H9 (cell line): ENCODE data around the gene CAMK2B. TPM values are rescaled to one million over a fixed set of nuclear protein-coding genes. Genes with fewer than 3 reads are reported as not detected.

ENCODE experiments used
- DNase-seq: peaks from one replicate; pipeline ENCODE4 v3.0.0-alpha.2; 2017
- H2AFZ ChIP-seq: one replicate; pipeline ENCODE4 v1.6.1; 2013; ENCODE audit warnings: mild to moderate bottlenecking, low read length, control low read depth, moderate library complexity
- H2AK5ac ChIP-seq: 2 replicates; pipeline ENCODE4 v1.6.1; 2013; ENCODE audit warnings: low read length, control low read depth, mixed read lengths; ENCODE audit not compliant: insufficient read length
- H2BK120ac ChIP-seq: one replicate; pipeline ENCODE4 v1.6.1; 2013; ENCODE audit warnings: low read depth, mild to moderate bottlenecking, low read length, control low read depth, inconsistent platforms; ENCODE audit not compliant: poor library complexity, severe bottlenecking
- H2BK12ac ChIP-seq: 2 replicates; pipeline ENCODE4 v1.6.1; 2013; ENCODE audit warnings: low read length, control low read depth, mixed read lengths, low read depth; ENCODE audit not compliant: insufficient read length
- H2BK15ac ChIP-seq: 2 replicates; pipeline ENCODE4 v1.6.1; 2013; ENCODE audit warnings: low read depth, low read length, control low read depth
- H2BK20ac ChIP-seq: one replicate; pipeline ENCODE4 v1.6.1; 2013; ENCODE audit warnings: low read depth, mild to moderate bottlenecking, low read length, control low read depth, inconsistent platforms; ENCODE audit not compliant: poor library complexity, severe bottlenecking
- H2BK5ac ChIP-seq: 2 replicates; pipeline ENCODE4 v1.6.1; 2013; ENCODE audit warnings: low read length, control low read depth, mixed read lengths; ENCODE audit not compliant: insufficient read length
- H3K14ac ChIP-seq: 2 replicates; pipeline ENCODE4 v1.6.1; 2013; ENCODE audit warnings: low read length, control low read depth; ENCODE audit not compliant: insufficient read depth
- H3K18ac ChIP-seq: 2 replicates; pipeline ENCODE4 v1.6.1; 2013; ENCODE audit warnings: low read depth, mild to moderate bottlenecking, mixed read lengths, low read length, control low read depth; ENCODE audit not compliant: insufficient read length
- H3K23ac ChIP-seq: 2 replicates; pipeline ENCODE4 v1.6.1; 2013; ENCODE audit warnings: low read length, control low read depth, mixed read lengths, low read depth; ENCODE audit not compliant: insufficient read length
- H3K23me2 ChIP-seq: 2 replicates; pipeline ENCODE4 v1.6.1; 2013; ENCODE audit warnings: low read depth, mild to moderate bottlenecking, mixed read lengths, low read length, control low read depth; ENCODE audit not compliant: insufficient read length, poor library complexity, severe bottlenecking
- H3K27ac ChIP-seq: 2 replicates; pipeline ENCODE4 v1.5.1; 2013; ENCODE audit warnings: low read length, control low read depth, mixed read lengths, low read depth; ENCODE audit not compliant: insufficient read length
- H3K27me3 ChIP-seq: 2 replicates; pipeline ENCODE4 v1.6.1; 2013; ENCODE audit warnings: low read length, control low read depth, inconsistent platforms; ENCODE audit not compliant: insufficient read depth
- H3K4ac ChIP-seq: 2 replicates; pipeline ENCODE4 v1.6.1; 2013; ENCODE audit warnings: low read depth, mild to moderate bottlenecking, control low read depth, inconsistent platforms, low read length, moderate library complexity
- H3K4me1 ChIP-seq: 2 replicates; pipeline ENCODE4 v1.6.1; 2013; ENCODE audit warnings: low read length, control low read depth, inconsistent platforms; ENCODE audit not compliant: insufficient read depth
- H3K4me2 ChIP-seq: 2 replicates; pipeline ENCODE4 v1.6.1; 2013; ENCODE audit warnings: low read length, control low read depth, mixed read lengths; ENCODE audit not compliant: insufficient read length, insufficient read depth
- H3K56ac ChIP-seq: 2 replicates; pipeline ENCODE4 v1.6.1; 2013; ENCODE audit warnings: low read depth, mild to moderate bottlenecking, mixed read lengths, low read length, control low read depth; ENCODE audit not compliant: insufficient read length
- H3K79me1 ChIP-seq: 2 replicates; pipeline ENCODE4 v1.6.1; 2013; ENCODE audit warnings: low read depth, mild to moderate bottlenecking, moderate library complexity, low read length, control low read depth, inconsistent platforms; ENCODE audit not compliant: insufficient read depth, poor library complexity, severe bottlenecking
- H3K79me2 ChIP-seq: 2 replicates; pipeline ENCODE4 v1.6.1; 2013; ENCODE audit warnings: low read length, control low read depth, inconsistent platforms; ENCODE audit not compliant: insufficient read depth
- H3K9ac ChIP-seq: 2 replicates; pipeline ENCODE4 v1.6.1; 2013; ENCODE audit warnings: low read length, control low read depth, mixed read lengths; ENCODE audit not compliant: insufficient read length; ENCODE audit errors: extremely low read depth
- H3K9me3 ChIP-seq: one replicate; pipeline ENCODE4 v1.6.1; 2013; ENCODE audit warnings: low read depth, low read length, inconsistent platforms; ENCODE audit not compliant: control insufficient read depth
- H3T11ph ChIP-seq: one replicate; pipeline ENCODE4 v1.6.1; 2013; ENCODE audit warnings: mild to moderate bottlenecking, low read length, control low read depth, inconsistent platforms
- H4K20me1 ChIP-seq: one replicate; pipeline ENCODE4 v1.6.1; 2013; ENCODE audit not compliant: control insufficient read depth, insufficient read length, insufficient read depth
- H4K5ac ChIP-seq: 2 replicates; pipeline ENCODE4 v1.6.1; 2013; ENCODE audit warnings: low read depth, mild to moderate bottlenecking, mixed read lengths, low read length, control low read depth; ENCODE audit not compliant: insufficient read length
- H4K8ac ChIP-seq: replicated peaks from 2 replicates; pipeline ENCODE4 v1.6.1; 2013; ENCODE audit warnings: low read length, control low read depth, mixed read lengths, low read depth; ENCODE audit not compliant: insufficient read length
- H4K91ac ChIP-seq: 2 replicates; pipeline ENCODE4 v1.6.1; 2013; ENCODE audit warnings: low read depth, mild to moderate bottlenecking, moderate library complexity, mixed read lengths, low read length, control low read depth; ENCODE audit not compliant: insufficient read length
- H3K27ac Mint-ChIP-seq, 3 experiments: 2 replicates in 2 of 3; 3 replicates in 1 of 3; pipeline ENCODE4 v1.8.0; 2020 to 2021; ENCODE audit warnings: mixed read lengths in 3 of 3, mild to moderate bottlenecking in 1 of 3, moderate library complexity in 1 of 3
- H3K27me3 Mint-ChIP-seq: 2 replicates; pipeline ENCODE4 v1.8.0; 2021; ENCODE audit warnings: low read depth, mild to moderate bottlenecking, moderate library complexity, mixed read lengths
- H3K36me3 Mint-ChIP-seq, 3 experiments: 2 replicates in 2 of 3; 3 replicates in 1 of 3; pipeline ENCODE4 v1.8.0; 2020 to 2021; ENCODE audit warnings: low read depth in 3 of 3, mixed read lengths in 3 of 3; ENCODE audit not compliant: insufficient read depth in 1 of 3
- H3K4me1 Mint-ChIP-seq, 2 experiments: 2 replicates each; pipeline ENCODE4 v1.8.0; 2020; ENCODE audit warnings: mixed read lengths in 2 of 2
- H3K4me3 Mint-ChIP-seq, 2 experiments: 2 replicates in 1 of 2; 3 replicates in 1 of 2; pipeline ENCODE4 v1.8.0; 2020 to 2021; ENCODE audit warnings: mild to moderate bottlenecking in 2 of 2, mixed read lengths in 2 of 2, moderate library complexity in 1 of 2
- H3K9me3 Mint-ChIP-seq, 2 experiments: 2 replicates in 1 of 2; 3 replicates in 1 of 2; pipeline ENCODE4 v1.8.0; 2020; ENCODE audit warnings: mild to moderate bottlenecking in 2 of 2, mixed read lengths in 2 of 2, moderate library complexity in 1 of 2
- WGBS: extraction: QIAGEN DNeasy Blood & Tissue Kit; methylation state at CpG from one replicate; pipeline ENCODE4 v1.1.7; 2013; ENCODE audit warnings: missing lambda C conversion rate, low lambda C conversion rate, mixed read lengths; ENCODE audit not compliant: insufficient read length; ENCODE audit errors: extremely low coverage; 5-methylcytosine and 5-hydroxymethylcytosine counted together
- total RNA-seq: library from RNA; stranded (reverse); gene quantifications from 2 replicates; pipeline ENCODE4 v1.2.1, GENCODE V29; 2021
- TF ChIP-seq, protein P1 (sequence below): fragments of 200-600 bp; sonication (generic); conservative IDR thresholded peaks from 3 replicates; pipeline ENCODE4 v1.8.0; 2021; ENCODE audit warnings: antibody characterized with exemption, mild to moderate bottlenecking

CAMK2B gene
- total RNA-seq, 1 experiment from 2014 or later: 0.17 TPM

DNA sequence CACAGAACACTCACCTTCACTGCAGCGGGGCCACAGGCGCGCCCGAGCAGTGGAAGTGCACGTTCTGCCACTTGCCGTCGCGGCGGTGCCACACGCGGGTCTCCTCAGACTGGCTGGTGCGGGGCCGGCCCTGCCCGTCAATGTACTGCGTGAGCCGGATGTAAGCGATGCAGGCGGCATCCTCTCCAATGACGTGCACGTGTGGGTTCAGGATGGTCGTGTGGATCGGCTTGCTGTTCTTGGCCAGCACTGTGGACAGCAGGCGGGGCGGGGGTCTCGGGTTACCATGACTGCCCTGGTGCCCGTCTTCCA, 105.4 kb downstream of the CAMK2B start:
- no peak overlapping the region for H4K91ac ChIP-seq
- no peak overlapping the region; the same call in 1 of the 2 replicates for H3K14ac ChIP-seq
- no peak overlapping the region for H4K8ac ChIP-seq
- H3K4me2 ChIP-seq: no peak overlapping the region
- H3K9ac ChIP-seq: no peak overlapping the region
- TF ChIP-seq, protein P1, sequence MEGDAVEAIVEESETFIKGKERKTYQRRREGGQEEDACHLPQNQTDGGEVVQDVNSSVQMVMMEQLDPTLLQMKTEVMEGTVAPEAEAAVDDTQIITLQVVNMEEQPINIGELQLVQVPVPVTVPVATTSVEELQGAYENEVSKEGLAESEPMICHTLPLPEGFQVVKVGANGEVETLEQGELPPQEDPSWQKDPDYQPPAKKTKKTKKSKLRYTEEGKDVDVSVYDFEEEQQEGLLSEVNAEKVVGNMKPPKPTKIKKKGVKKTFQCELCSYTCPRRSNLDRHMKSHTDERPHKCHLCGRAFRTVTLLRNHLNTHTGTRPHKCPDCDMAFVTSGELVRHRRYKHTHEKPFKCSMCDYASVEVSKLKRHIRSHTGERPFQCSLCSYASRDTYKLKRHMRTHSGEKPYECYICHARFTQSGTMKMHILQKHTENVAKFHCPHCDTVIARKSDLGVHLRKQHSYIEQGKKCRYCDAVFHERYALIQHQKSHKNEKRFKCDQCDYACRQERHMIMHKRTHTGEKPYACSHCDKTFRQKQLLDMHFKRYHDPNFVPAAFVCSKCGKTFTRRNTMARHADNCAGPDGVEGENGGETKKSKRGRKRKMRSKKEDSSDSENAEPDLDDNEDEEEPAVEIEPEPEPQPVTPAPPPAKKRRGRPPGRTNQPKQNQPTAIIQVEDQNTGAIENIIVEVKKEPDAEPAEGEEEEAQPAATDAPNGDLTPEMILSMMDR: no peak
- H3K23me2 ChIP-seq: no peaks in the 10 kb centered on the region
- no peaks in the 10 kb centered on the region for H3K27me3 ChIP-seq
- no CpG with 5 or more reads among the region's 26 CpGs for WGBS
- no peak overlapping the region for H3K23ac ChIP-seq
- no peak overlapping the region for H2BK20ac ChIP-seq
- no peak for DNase-seq
- H3K79me1 ChIP-seq: no peaks in the 10 kb centered on the region
- no peak overlapping the region for H2BK5ac ChIP-seq
- H3K9me3 ChIP-seq: no peaks in the 10 kb centered on the region
- no peak overlapping the region for H3K4ac ChIP-seq
- no peak overlapping the region for H3T11ph ChIP-seq
- Mint-ChIP-seq H3K36me3 (no peaks in the 10 kb centered on the region), H3K4me3 (no peak overlapping the region), H3K27ac (no peak overlapping the region), H3K4me1 (peaks cover 35 to 58% of the 10 kb centered on the region in 2 experiments), H3K27me3 (no peaks in the 10 kb centered on the region; the same call in 1 of the 2 replicates), H3K9me3 (no peaks in the 10 kb centered on the region; a peak in 1 of 5 replicates)
- H3K18ac ChIP-seq: no peak overlapping the region
- H2BK15ac ChIP-seq: no peak overlapping the region
- H2AFZ ChIP-seq: no peak overlapping the region
- H3K27ac ChIP-seq: no peak overlapping the region
- no peak overlapping the region for H3K56ac ChIP-seq
- no peak overlapping the region for H2BK120ac ChIP-seq
- no peak overlapping the region for H4K5ac ChIP-seq
- H4K20me1 ChIP-seq: no peaks in the 10 kb centered on the region
- H3K79me2 ChIP-seq: no peaks in the 10 kb centered on the region
- H2AK5ac ChIP-seq: no peak overlapping the region
- no peaks in the 10 kb centered on the region; the same call in 1 of the 2 replicates for H3K4me1 ChIP-seq
- H2BK12ac ChIP-seq: no peak overlapping the region
